AG04450 (cell line): ENCODE measurements around the gene ATP8B3. TPM values are rescaled to one million over a fixed set of nuclear protein-coding genes. Genes with fewer than 3 reads are reported as not detected.

ENCODE experiments used
- CTCF ChIA-PET: fragments of 300-600, 350-600 bp; formaldehyde crosslinking; extraction: SDS; loops from one replicate; lab custom pipeline; 2022; ENCODE audit warnings: antibody characterized with exemption, inconsistent platforms; lab: Charles Lee
- POLR2A ChIA-PET: fragments of 350-600 bp; formaldehyde crosslinking; extraction: SDS; loops from one replicate; lab custom pipeline; 2021; ENCODE audit warnings: antibody characterized with exemption, inconsistent platforms; lab: Yijun Ruan, JAX
- DNase-seq: peaks from one replicate; pipeline ENCODE4 v3.0.0-alpha.2; 2011; ENCODE audit warnings: low read depth, low spot score
- H3K27ac ChIP-seq: one replicate; pipeline ENCODE4 v1.5.1; 2012; ENCODE audit warnings: low read depth, low read length, control low read depth
- H3K27me3 ChIP-seq: one replicate; pipeline ENCODE4 v1.6.0; 2012; ENCODE audit warnings: low read length; ENCODE audit not compliant: control insufficient read depth, insufficient read depth
- H3K4me3 ChIP-seq: 2 replicates; pipeline ENCODE4 v1.5.1; 2011; ENCODE audit warnings: mild to moderate bottlenecking, low read depth, low read length, control low read depth
- H3K9me3 ChIP-seq: 2 replicates; pipeline ENCODE4 v1.5.1; 2012; ENCODE audit warnings: low read length; ENCODE audit not compliant: control insufficient read depth, insufficient read depth
- CTCF ChIP-seq: IDR thresholded peaks from 2 replicates; pipeline ENCODE4 v1.5.1; 2011; ENCODE audit warnings: low read depth, low read length, control low read depth, inconsistent platforms
- polyA plus RNA-seq: library from polyadenylated mRNA; depleted of rRNA; stranded (reverse); fragments of >200 nt; gene quantifications from 2 replicates; pipeline ENCODE4 v1.2.3, GENCODE V29; 2011

ATP8B3 gene
- polyA plus RNA-seq, 1 experiment, result 2.7 TPM

GRCh38 chr19:1783874-1784273 is 28.2 kb downstream of the ATP8B3 start:
- Histone ChIP-seq H3K4me3 (no peak overlapping the region), H3K9me3 (peaks cover 28% of the 10 kb centered on the region), H3K27me3 (peaks cover 36% of the 10 kb centered on the region), H3K27ac (no peak overlapping the region)
- no peak for TF ChIP-seq CTCF
- CTCF ChIA-PET, result no interaction called here
- DNase-seq, result no peak
- POLR2A ChIA-PET, result interaction anchor here (0.6 kb wide), 1 partner anchor 9 kb away, joined by 7 read pairs; no protein-coding TSS in a partner anchor

- Histone ChIP-seq H3K9me3 (peaks cover 29% of the 10 kb centered on the region), H3K27me3 (peaks cover 42% of the 10 kb centered on the region), H3K4me3 (no peak overlapping the region), H3K27ac (no peak overlapping the region)
- DNase-seq, result no peak
- ChIA-PET CTCF (interaction anchor here (0.9 to 2.7 kb wide), 3 partner anchors 12 to 111 kb away, joined by 3 to 12 read pairs (median 10); no protein-coding TSS in a partner anchor), POLR2A (interaction anchor here (0.6 kb wide), 1 partner anchor 10 kb away, joined by 7 read pairs; no protein-coding TSS in a partner anchor)
- TF ChIP-seq CTCF, result no peak
These were observed 28.7 kb downstream of the ATP8B3 start for GRCh38 chr19:1783354-1783753.

- H3K4me3 ChIP-seq, result no peak overlapping the region
- peaks cover 43% of the 10 kb centered on the region for H3K27me3 ChIP-seq
- ChIA-PET POLR2A (no interaction called here), CTCF (interaction anchor here (0.9 to 2.7 kb wide), 4 partner anchors 13 to 110 kb away, joined by 3 to 14 read pairs (median 11); no protein-coding TSS in a partner anchor)
- no peak overlapping the region for H3K27ac ChIP-seq
- peaks cover 31% of the 10 kb centered on the region for H3K9me3 ChIP-seq
- TF ChIP-seq CTCF, result no peak
- DNase-seq, result no peak
These were observed 29.6 kb downstream of the ATP8B3 start for GRCh38 chr19:1782521-1782920.

GRCh38 chr19:1780272-1780958 is 31.7 kb downstream of the ATP8B3 start:
- ChIA-PET CTCF (interaction anchor here (0.6 to 2.7 kb wide), 9 partner anchors 9 to 108 kb away, joined by 3 to 14 read pairs (median 7); no protein-coding TSS in a partner anchor), POLR2A (no interaction called here)
- Histone ChIP-seq H3K27me3 (peaks cover 56% of the 10 kb centered on the region), H3K27ac (no peak overlapping the region), H3K4me3 (no peak overlapping the region), H3K9me3 (peaks cover 33% of the 10 kb centered on the region)
- TF ChIP-seq CTCF, result peak; percentile 45
- no peak for DNase-seq

GRCh38 chr19:1779574-1779973 is 32.5 kb downstream of the ATP8B3 start:
- ChIA-PET POLR2A (no interaction called here), CTCF (no interaction called here)
- no peak overlapping the region for H3K4me3 ChIP-seq
- peaks cover 58% of the 10 kb centered on the region for H3K27me3 ChIP-seq
- TF ChIP-seq CTCF, result no peak
- no peak overlapping the region for H3K27ac ChIP-seq
- DNase-seq, result no peak
- H3K9me3 ChIP-seq, result peaks cover 41% of the 10 kb centered on the region
